Measurements from ENCODE around the gene MPHOSPH9. TPM values are rescaled to one million over a fixed set of nuclear protein-coding genes. Genes with fewer than 3 reads are reported as not detected.
A peak's percentile ranks its signal among the peaks of the same experiment; 100 is the strongest.

MPHOSPH9 gene
- total RNA-seq, 1 experiment from 2014 or later, result 72.3 TPM

GRCh38 chr12:123113026-123113425, 119.9 kb downstream of the MPHOSPH9 start:
- in situ Hi-C loops (cut with HindIII; ENCODE audit: low pct_unique_long_range_greater_than_20kb, low sequenced_read_pairs), result no loop called here

GRCh38 chr12:123111498-123112165, 121.3 kb downstream of the MPHOSPH9 start:
- Histone ChIP-seq H3K9me3 (ENCODE audit: control insufficient read depth, insufficient read depth, low read depth, low read length) (no peaks in the 10 kb centered on the region), H3K27ac (ENCODE audit: low read length) (no peak overlapping the region), H3K36me3 (ENCODE audit: control insufficient read depth, insufficient read depth, low read length) (no peaks in the 10 kb centered on the region), H3K27me3 (ENCODE audit: control insufficient read depth, insufficient read depth, low read length) (no peaks in the 10 kb centered on the region), H3K4me1 (ENCODE audit: control insufficient read depth, insufficient read depth, low read length) (no peaks in the 10 kb centered on the region; the same call in none of the 2 replicates), H3K4me3 (ENCODE audit: low read depth in 2 of 2, low read length in 2 of 2) (no peak overlapping the region)
- POLR2A ChIA-PET, result no interaction called here
- DNase-seq (ENCODE audit: low read depth, low spot score) (no peak), ATAC-seq (0 out of 2 replicates have a peak, but pooled peaks have one; percentile 5)
- intact Hi-C loops (cut with micrococcal nuclease; ENCODE audit: unreplicated experiment) (no loop called here), in situ Hi-C loops (cut with HindIII; ENCODE audit: low pct_unique_long_range_greater_than_20kb, low sequenced_read_pairs) (no loop called here)
- CTCF ChIA-PET, result no interaction called here
- BruUV-seq (replicated peaks), result no TSS peak
- TF ChIP-seq CTCF (IDR thresholded peaks at IDR 0.05), result no peak
- TF ChIP-seq SIN3A (IDR thresholded peaks at IDR 0.05; ENCODE audit: borderline replicate concordance, insufficient read depth, low read depth, low read length), result no peak
- no peak for TF ChIP-seq TCF7L2 (IDR thresholded peaks at IDR 0.05; ENCODE audit: low read depth, low read length)
- no peak for TF ChIP-seq POLR2AphosphoS5 (IDR thresholded peaks at IDR 0.05; ENCODE audit: low read depth, low read length)
- TF ChIP-seq REST (IDR thresholded peaks at IDR 0.05; ENCODE audit: insufficient read depth in 1 of 2, low read depth in 2 of 2, low read length in 1 of 2), result no peak

More at GRCh38 chr12:123113026-123113425, 119.9 kb downstream of the MPHOSPH9 start:
- BruUV-seq (replicated peaks), result no TSS peak
- CTCF ChIA-PET, result no interaction called here
- H3K4me1 ChIP-seq (ENCODE audit: control insufficient read depth, insufficient read depth, low read length), result no peaks in the 10 kb centered on the region; the same call in none of the 2 replicates
- TF ChIP-seq TCF7L2 (IDR thresholded peaks at IDR 0.05; ENCODE audit: low read depth, low read length), result no peak
- no peak for TF ChIP-seq POLR2AphosphoS5 (IDR thresholded peaks at IDR 0.05; ENCODE audit: low read depth, low read length)
- TF ChIP-seq REST (IDR thresholded peaks at IDR 0.05; ENCODE audit: insufficient read depth in 1 of 2, low read depth in 2 of 2, low read length in 1 of 2), result 0 out of 4 replicates have a peak, but pooled peaks of 1 of the 2 experiments have one; percentile 41
- POLR2A ChIA-PET, result no interaction called here
- H3K4me3 ChIP-seq (ENCODE audit: low read depth in 2 of 2, low read length in 2 of 2), result no peak overlapping the region
- ATAC-seq (no peak), DNase-seq (ENCODE audit: low read depth, low spot score) (no peak)
- no peaks in the 10 kb centered on the region for H3K27me3 ChIP-seq (ENCODE audit: control insufficient read depth, insufficient read depth, low read length)
- H3K36me3 ChIP-seq (ENCODE audit: control insufficient read depth, insufficient read depth, low read length), result no peaks in the 10 kb centered on the region
- no peaks in the 10 kb centered on the region for H3K9me3 ChIP-seq (ENCODE audit: control insufficient read depth, insufficient read depth, low read depth, low read length)
- H3K27ac ChIP-seq (ENCODE audit: low read length), result no peak overlapping the region
- intact Hi-C loops (cut with micrococcal nuclease; ENCODE audit: unreplicated experiment), result no loop called here
